Measurements from ENCODE around the gene PPP1R3D.

Gene PPP1R3D

GRCh38 chr20:59983076-59983475 lies 43.0 kb upstream of the PPP1R3D start:
- no peak for TF ChIP-seq CTCF (IDR thresholded peaks at IDR 0.05; ENCODE audit: borderline replicate concordance, control extremely low read depth, extremely low read depth, insufficient read depth, missing control alignments)
- in situ Hi-C loops (cut with MboI; ENCODE audit: low sequenced_read_pairs, unreplicated experiment) = no loop called here
- no peak for DNase-seq (ENCODE audit: low spot score)

- DNase-seq (ENCODE audit: low spot score) = no peak
- no peak for TF ChIP-seq CTCF (IDR thresholded peaks at IDR 0.05; ENCODE audit: borderline replicate concordance, control extremely low read depth, extremely low read depth, insufficient read depth, missing control alignments)
- in situ Hi-C loops (cut with MboI; ENCODE audit: low sequenced_read_pairs, unreplicated experiment) = no loop called here
Measured at GRCh38 chr20:59977086-59977485, 37.0 kb upstream of the PPP1R3D start.

GRCh38 chr20:59976156-59976782 lies 36.2 kb upstream of the PPP1R3D start:
- TF ChIP-seq CTCF (IDR thresholded peaks at IDR 0.05; ENCODE audit: borderline replicate concordance, control extremely low read depth, extremely low read depth, insufficient read depth, missing control alignments) = no peak
- no peak for DNase-seq (ENCODE audit: low spot score)
- in situ Hi-C loops (cut with MboI; ENCODE audit: low sequenced_read_pairs, unreplicated experiment) = no loop called here

- in situ Hi-C loops (cut with MboI; ENCODE audit: low sequenced_read_pairs, unreplicated experiment) = no loop called here
- no peak for TF ChIP-seq CTCF (IDR thresholded peaks at IDR 0.05; ENCODE audit: borderline replicate concordance, control extremely low read depth, extremely low read depth, insufficient read depth, missing control alignments)
- no peak for DNase-seq (ENCODE audit: low spot score)
Measured at GRCh38 chr20:59972037-59972801, 32.1 kb upstream of the PPP1R3D start.

GRCh38 chr20:59971428-59971827 lies 31.3 kb upstream of the PPP1R3D start:
- in situ Hi-C loops (cut with MboI; ENCODE audit: low sequenced_read_pairs, unreplicated experiment) = no loop called here

GRCh38 chr20:59966428-59966827 lies 26.3 kb upstream of the PPP1R3D start:
- DNase-seq (ENCODE audit: low spot score) = no peak
- TF ChIP-seq CTCF (IDR thresholded peaks at IDR 0.05; ENCODE audit: borderline replicate concordance, control extremely low read depth, extremely low read depth, insufficient read depth, missing control alignments) = no peak
- in situ Hi-C loops (cut with MboI; ENCODE audit: low sequenced_read_pairs, unreplicated experiment) = no loop called here

More at GRCh38 chr20:59971428-59971827, 31.3 kb upstream of the PPP1R3D start:
- TF ChIP-seq CTCF (IDR thresholded peaks at IDR 0.05; ENCODE audit: borderline replicate concordance, control extremely low read depth, extremely low read depth, insufficient read depth, missing control alignments) = no peak
- no peak for DNase-seq (ENCODE audit: low spot score)
